HG03175 (cell line): ENCODE results near the gene REC114.
"Not testable (repeated sequence)": the region's sequence is repeated elsewhere in the genome, so short reads cannot be mapped to it uniquely, and the experiment has no call there.

ENCODE experiments used
- ATAC-seq: cut with Tn5 transposase; IDR thresholded peaks from one replicate; pipeline ENCODE4 v1.9.1; 2021; ENCODE audit warnings: mild to moderate bottlenecking, moderate library complexity; ENCODE audit not compliant: unreplicated experiment

REC114 gene, protein sequence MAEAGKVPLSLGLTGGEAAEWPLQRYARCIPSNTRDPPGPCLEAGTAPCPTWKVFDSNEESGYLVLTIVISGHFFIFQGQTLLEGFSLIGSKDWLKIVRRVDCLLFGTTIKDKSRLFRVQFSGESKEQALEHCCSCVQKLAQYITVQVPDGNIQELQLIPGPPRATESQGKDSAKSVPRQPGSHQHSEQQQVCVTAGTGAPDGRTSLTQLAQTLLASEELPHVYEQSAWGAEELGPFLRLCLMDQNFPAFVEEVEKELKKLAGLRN

GRCh38 chr15:73442968-73443367 is at the start of gene REC114:
REC114 (plus strand) TSS chr15:73443164; CDS start chr15:73443186, 22 bp downstream.
- ATAC-seq = no peak

DNA sequence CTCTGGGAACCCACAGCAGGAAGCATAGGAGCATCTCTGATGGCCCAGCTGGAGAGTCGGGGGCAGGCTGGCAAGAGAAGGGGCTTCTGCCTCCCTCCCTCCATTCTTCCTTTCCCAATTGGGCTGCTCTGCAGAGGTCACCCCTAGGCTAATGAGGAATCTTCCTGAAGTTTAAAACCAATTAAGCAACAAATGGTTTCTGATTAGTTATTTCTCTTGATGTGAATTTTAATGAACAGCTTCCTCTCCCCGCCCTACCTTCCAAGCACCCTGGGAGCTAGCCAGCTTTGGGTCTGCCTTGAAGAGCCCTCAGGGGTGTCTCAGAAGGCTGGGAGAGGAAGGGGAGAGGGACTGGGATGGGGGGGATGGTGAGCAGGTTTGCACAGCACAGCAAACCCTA is 49.6 kb upstream of the REC114 start:
- ATAC-seq = no peak

- ATAC-seq = no peak
Observed at GRCh38 chr15:73394782-73395181, 48.2 kb upstream of the REC114 start.

DNA sequence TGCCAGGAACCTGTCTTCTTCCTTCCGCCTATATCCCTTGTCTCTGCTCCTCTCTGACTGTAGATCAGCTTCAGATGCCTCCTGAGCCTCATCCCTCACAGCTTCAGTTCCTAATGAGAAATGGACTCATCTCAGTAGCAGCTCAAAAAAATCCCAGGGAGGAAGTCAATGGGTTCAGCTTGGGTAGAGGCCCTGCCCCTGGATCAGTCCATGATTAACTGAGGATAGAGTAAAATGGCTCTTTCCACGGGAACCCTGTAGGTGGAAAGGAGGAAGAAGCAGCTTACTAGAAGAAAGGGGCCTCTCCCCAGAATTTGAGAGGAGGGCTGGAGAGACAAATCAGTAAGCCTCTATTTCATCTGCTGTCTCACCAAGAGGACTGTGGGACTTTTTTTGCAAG is 47.3 kb upstream of the REC114 start:
- ATAC-seq = no peak

- no peak for ATAC-seq
Observed at GRCh38 chr15:73397461-73397860, 45.5 kb upstream of the REC114 start.

GRCh38 chr15:73398861-73399260 is 44.1 kb upstream of the REC114 start:
- ATAC-seq = no peak

GRCh38 chr15:73400222-73400621 is 42.7 kb upstream of the REC114 start:
- not testable (repeated sequence) for ATAC-seq

DNA sequence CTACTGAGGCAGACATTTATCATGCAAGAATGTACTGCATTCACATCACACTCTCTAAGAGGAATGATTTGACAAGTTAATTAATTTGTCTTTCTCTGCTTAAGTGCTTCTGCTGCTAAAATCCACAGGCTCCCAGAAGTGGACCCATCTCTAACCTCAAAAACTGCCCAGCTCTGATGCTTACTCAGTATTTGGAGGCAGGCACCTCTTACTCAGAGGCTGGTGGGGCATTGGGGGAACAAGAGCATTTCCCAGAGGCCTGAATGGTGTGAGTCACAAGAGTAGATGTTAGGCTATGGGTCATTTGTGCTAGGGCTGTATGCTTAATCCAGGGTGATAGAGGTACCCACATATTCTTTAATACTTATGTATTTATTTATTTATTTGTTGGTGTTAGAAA is 39.8 kb upstream of the REC114 start:
- ATAC-seq = no peak

GRCh38 chr15:73414876-73415275 is 28.1 kb upstream of the REC114 start:
- no peak for ATAC-seq

- ATAC-seq = no peak
Observed at GRCh38 chr15:73424506-73424905, 18.5 kb upstream of the REC114 start.

DNA sequence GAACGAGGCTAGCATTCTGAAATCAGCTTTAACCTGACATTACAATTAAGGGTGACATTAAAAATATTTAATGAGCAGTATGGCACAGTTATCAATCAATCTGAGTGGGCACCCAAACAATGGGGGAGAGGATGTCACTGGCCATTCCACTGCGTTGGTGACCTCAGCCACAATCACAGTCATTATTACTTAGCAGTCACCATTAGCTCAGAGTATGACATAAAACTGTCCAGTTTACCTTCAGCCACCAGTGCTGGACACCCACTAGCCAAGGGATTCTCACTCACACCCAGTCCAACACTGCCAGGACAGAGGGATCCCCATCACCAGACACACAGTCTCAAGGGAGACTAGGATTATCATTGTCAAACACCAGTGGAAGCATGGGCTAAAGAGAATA is 17.5 kb upstream of the REC114 start:
- no peak for ATAC-seq

- no peak for ATAC-seq
Observed at GRCh38 chr15:73426323-73426994, 16.5 kb upstream of the REC114 start.

DNA sequence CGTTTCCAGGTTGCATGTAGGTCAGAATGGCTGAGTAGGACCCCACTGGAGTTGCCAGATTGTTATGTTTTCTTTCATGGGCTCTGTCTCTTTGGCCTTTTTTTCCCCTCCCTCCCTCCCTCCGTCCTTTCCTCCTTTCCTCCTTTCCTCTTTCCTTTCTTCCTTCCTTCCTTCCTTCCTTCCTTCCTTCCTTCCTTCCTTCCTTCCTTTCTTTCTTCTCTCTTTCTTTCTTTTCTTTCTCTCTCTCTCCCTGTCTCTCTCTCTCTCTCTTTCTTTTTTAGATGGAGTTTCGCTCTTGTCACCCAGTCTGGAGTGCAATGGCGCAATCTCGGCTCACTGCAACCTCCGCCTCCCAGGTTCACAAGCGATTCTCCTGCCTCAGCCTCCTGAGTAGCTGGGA is 11.6 kb upstream of the REC114 start:
- ATAC-seq = not testable (repeated sequence)

GRCh38 chr15:73433873-73434272 is 9.1 kb upstream of the REC114 start:
- no peak for ATAC-seq

DNA sequence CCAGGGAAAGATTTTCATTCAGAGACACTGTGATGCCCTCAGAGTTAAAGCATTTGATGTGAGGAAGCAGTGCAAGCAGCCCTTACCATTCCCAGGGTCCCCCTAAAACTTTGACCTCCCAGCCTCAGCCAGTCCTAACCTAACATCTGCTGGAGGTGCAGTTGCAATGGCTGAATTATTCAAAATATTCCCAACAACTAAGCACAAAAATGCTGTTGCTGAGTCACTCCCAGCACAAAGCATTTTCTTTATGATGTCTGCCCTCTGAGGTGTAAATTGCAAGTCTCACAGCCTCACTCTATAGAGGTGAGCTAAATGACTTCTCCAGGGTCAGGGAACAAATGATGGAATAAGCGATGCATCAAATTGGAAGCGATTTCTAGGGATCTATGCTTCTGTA is 6.4 kb upstream of the REC114 start:
- ATAC-seq = no peak

- no peak for ATAC-seq
Observed at GRCh38 chr15:73437543-73438109, 5.3 kb upstream of the REC114 start.

GRCh38 chr15:73438651-73439050 is 4.3 kb upstream of the REC114 start:
- ATAC-seq = no peak

- ATAC-seq = no peak
Observed at GRCh38 chr15:73440571-73440970, 2.4 kb upstream of the REC114 start.

DNA sequence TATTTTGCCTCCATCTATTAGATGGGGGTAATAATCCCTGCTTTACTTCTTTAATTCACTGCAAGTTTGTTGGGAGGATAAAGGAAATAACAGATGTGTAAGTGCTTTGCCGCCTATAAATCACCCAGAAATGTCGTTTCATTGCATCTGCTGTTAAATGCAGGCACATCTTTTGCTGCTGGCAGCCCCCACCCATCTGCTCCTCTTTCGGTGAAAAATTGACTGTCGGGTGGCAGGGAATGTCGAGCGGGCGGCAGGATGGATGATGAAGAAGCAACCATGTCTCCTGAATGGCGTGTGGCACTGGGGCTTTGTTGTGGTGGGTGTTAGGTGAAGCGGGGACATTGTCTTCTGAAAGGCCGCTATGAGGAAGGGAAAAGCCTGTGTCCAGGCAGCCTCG is 543 bp upstream of the REC114 start:
- no peak for ATAC-seq

GRCh38 chr15:73447471-73447870 is 4.5 kb downstream of the REC114 start:
- not testable (repeated sequence) for ATAC-seq

GRCh38 chr15:73448158-73448758 is 5.3 kb downstream of the REC114 start:
- ATAC-seq = not testable (repeated sequence)

DNA sequence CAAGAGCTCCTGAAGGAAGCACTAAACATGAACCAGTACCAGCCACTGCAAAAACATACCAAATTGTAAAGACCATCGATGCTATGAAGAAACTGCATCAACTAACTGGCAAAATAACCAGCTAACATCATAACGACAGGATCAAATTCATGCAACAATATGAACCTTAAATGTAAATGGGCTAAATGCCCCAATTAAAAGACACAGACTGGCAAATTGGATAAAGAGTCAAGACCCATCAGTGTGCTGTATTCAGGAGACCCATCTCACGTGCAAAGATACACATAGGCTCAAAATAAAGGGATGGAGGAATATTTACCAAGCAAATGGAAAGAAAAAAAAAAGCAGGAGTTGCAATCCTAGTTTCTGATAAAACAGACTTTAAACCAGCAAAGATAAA is 7.0 kb downstream of the REC114 start:
- not testable (repeated sequence) for ATAC-seq
